Stomach (tissue), 9 donors: Measurements from ENCODE around the gene SGTA. TPM values are rescaled to one million over a fixed set of nuclear protein-coding genes. Genes with fewer than 3 reads are reported as not detected.

Experiments
- DNase-seq, 2 donors: peaks; one replicate each; pipeline versions ENCODE4 v3.0.0 to v3.0.0-alpha.2; 2013 to 2019
- H3K27ac ChIP-seq, 5 donors: fragments of 200-600 bp in 4 of 5; sonication (generic) in 4 of 5; one replicate each; pipeline ENCODE4 v1.5.1; 2013 to 2019; ENCODE audit warnings: mild to moderate bottlenecking in 1 of 5, moderate library complexity in 1 of 5
- H3K27me3 ChIP-seq, 3 donors: fragments of 200-600 bp; sonication (generic); one replicate each; pipeline ENCODE4 v1.5.1; 2017 to 2019; ENCODE audit warnings: mixed run types in 1 of 3
- H3K36me3 ChIP-seq, 4 donors: fragments of 200-600 bp; sonication (generic); 1 replicate in 3 of 4; 2 replicates in 1 of 4; pipeline ENCODE4 v1.5.1; 2016 to 2019
- H3K4me1 ChIP-seq, 4 donors: fragments of 200-600 bp; sonication (generic); one replicate each; pipeline ENCODE4 v1.5.1; 2016 to 2019
- H3K4me3 ChIP-seq, 4 donors: fragments of 200-600 bp; sonication (generic) in 3 of 4; one replicate each; pipeline ENCODE4 v1.5.1; 2016 to 2019; ENCODE audit warnings: mild to moderate bottlenecking in 1 of 4
- H3K9me3 ChIP-seq, 4 donors: fragments of 200-600 bp; sonication (generic); one replicate each; pipeline ENCODE4 v1.5.1; 2016 to 2019
- EP300 ChIP-seq: sonication (generic); formaldehyde crosslinking; IDR thresholded peaks from one replicate; pipeline ENCODE4 v1.6.1; 2017; ENCODE audit warnings: antibody characterized with exemption
- POLR2A ChIP-seq, 4 donors: fragments of 450-650 bp; IDR thresholded peaks; one replicate each; pipeline ENCODE4 v1.6.1; 2016; ENCODE audit warnings: antibody characterized with exemption in 4 of 4, control low read depth in 2 of 4, mild to moderate bottlenecking in 1 of 4, moderate library complexity in 1 of 4
- POLR2AphosphoS5 ChIP-seq, 3 donors: sonication (generic); formaldehyde crosslinking; IDR thresholded peaks; one replicate each; pipeline ENCODE4 v1.6.1; 2016; ENCODE audit warnings: antibody characterized with exemption in 3 of 3
- whole genome bisulfite sequencing, 5 donors: extraction: QIAGEN DNeasy Blood & Tissue Kit in 3 of 5; methylation state at CpG; one replicate each; pipeline versions ENCODE4 v1.1.5 to v1.1.7; 2013 to 2018; 5-methylcytosine and 5-hydroxymethylcytosine counted together
- intact Hi-C: fragments of 100-400 bp; cut with DNase I; formaldehyde crosslinking; loops from one replicate; pipeline ENCODE4 v1.15.1; 2023; ENCODE audit warnings: low total_unique reads
- polyA plus RNA-seq, 3 donors: library from polyadenylated mRNA; stranded (reverse); fragments of 200-250 nt; gene quantifications; one replicate each; pipeline ENCODE4 v1.2.3, GENCODE V29; 2013
- total RNA-seq, 5 donors: library from RNA; depleted of rRNA; stranded (reverse); fragments of >200 nt; gene quantifications; one replicate each; pipeline versions ENCODE4 v1.1.0 to v1.2.3, GENCODE V29; 2014 to 2016
- TF ChIP-seq, protein P1 (sequence below), 7 experiments: fragments of 450-650 bp in 4 of 7; fragments of 200-600 bp in 3 of 7; sonication (generic) in 3 of 7; IDR thresholded peaks; one replicate each; pipeline ENCODE4 v1.5.1; 2016 to 2019; ENCODE audit warnings: antibody characterized with exemption in 7 of 7, control low read depth in 2 of 7, mild to moderate bottlenecking in 1 of 7
- donor health status: healthy with polysubstance abuse.
- donor health status: Bipolar disorder and iron deficiency.
- donor health status: healthy.

Gene SGTA
- total and polyA plus RNA-seq, 8 donors: 18.5 to 173 (median 52.7) TPM

DNA sequence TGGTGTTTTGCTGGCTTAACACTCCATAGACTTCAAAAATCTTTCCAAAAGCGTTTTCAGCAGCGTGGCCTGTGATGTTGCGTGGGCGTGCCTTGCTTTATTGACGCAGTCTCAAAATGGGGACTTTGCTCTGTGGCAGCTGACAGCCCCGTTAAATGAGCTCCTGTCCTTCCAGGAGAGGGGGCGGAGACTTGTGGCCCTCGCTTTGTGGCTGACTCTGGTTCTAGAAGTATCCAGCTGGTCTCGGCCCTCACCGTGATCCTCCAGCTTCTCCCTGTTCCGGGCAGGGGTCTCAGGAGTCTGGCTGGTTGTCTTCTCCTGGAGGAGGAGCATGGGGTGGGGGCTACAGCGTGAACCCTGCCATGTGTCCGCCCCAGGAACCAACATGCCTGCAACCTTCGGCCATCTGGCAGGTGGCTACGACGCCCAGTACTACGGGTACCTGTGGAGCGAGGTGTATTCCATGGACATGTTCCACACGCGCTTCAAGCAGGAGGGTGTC, 28.2 kb upstream of the SGTA start:
- Histone ChIP-seq H3K36me3 (peaks cover 39 to 91% (median 80%) of the 10 kb centered on the region in 4 donors), H3K9me3 (no peaks in the 10 kb centered on the region), H3K27ac (no peak overlapping the region), H3K4me3 (no peak overlapping the region), H3K4me1 (no peaks in the 10 kb centered on the region), H3K27me3 (no peaks in the 10 kb centered on the region)
- TF ChIP-seq POLR2AphosphoS5 (IDR thresholded peaks at IDR 0.05) (no peak), POLR2A (IDR thresholded peaks at IDR 0.05) (no peak), EP300 (no peak)
- TF ChIP-seq, protein P1, sequence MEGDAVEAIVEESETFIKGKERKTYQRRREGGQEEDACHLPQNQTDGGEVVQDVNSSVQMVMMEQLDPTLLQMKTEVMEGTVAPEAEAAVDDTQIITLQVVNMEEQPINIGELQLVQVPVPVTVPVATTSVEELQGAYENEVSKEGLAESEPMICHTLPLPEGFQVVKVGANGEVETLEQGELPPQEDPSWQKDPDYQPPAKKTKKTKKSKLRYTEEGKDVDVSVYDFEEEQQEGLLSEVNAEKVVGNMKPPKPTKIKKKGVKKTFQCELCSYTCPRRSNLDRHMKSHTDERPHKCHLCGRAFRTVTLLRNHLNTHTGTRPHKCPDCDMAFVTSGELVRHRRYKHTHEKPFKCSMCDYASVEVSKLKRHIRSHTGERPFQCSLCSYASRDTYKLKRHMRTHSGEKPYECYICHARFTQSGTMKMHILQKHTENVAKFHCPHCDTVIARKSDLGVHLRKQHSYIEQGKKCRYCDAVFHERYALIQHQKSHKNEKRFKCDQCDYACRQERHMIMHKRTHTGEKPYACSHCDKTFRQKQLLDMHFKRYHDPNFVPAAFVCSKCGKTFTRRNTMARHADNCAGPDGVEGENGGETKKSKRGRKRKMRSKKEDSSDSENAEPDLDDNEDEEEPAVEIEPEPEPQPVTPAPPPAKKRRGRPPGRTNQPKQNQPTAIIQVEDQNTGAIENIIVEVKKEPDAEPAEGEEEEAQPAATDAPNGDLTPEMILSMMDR (IDR thresholded peaks at IDR 0.05): no peak
- intact Hi-C loops: no loop called here
- WGBS, 5 donors: 88 to 94% (median 94%) methylated on average over 17 to 20 of the region's 20 CpGs
- no peak for DNase-seq

DNA sequence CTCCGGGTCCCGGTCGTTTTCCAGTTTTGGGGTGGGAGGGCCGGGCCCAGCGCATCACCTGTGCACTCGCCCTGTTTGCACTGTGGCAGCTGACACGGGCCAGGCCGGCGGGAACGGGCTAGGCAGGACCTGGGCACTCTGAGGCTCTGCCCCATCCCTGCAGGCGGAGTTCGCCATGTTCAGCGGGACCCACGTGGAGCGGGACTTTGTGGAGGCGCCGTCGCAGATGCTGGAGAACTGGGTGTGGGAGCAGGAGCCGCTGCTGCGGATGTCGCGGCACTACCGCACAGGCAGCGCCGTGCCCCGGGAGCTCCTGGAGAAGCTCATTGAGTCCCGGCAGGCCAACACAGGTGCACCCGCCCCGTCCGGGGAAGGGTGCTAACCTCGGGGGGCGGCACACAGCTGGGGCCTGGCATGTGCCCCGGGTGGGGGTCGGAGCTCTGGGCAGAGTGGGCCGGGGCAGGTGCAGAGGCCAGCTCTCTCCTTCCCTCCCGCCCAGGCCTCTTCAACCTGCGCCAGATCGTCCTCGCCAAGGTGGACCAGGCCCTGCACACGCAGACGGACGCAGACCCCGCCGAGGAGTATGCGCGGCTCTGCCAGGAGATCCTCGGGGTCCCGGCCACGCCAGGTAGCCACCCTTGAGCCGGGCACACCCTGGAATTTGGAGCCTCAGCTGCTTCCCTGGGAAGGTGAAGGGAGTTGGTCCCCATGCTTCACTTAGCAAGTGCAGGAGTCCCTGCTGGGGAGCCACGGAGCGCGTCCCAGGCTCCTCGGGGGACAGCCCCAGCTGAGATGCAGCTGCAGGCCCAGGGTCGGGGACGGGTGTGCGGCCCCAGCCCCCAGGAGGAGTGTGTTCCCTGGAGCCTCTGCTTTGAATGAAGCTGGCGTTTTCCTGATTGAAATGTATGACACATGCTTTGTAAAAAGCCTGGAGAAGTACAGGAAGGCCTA, 27.3 kb upstream of the SGTA start:
- Histone ChIP-seq H3K4me3 (no peak overlapping the region), H3K27ac (no peak overlapping the region), H3K36me3 (peaks cover 39 to 99% (median 88%) of the 10 kb centered on the region in 4 donors), H3K9me3 (no peaks in the 10 kb centered on the region), H3K27me3 (no peaks in the 10 kb centered on the region), H3K4me1 (no peaks in the 10 kb centered on the region)
- 93 to 97% (median 95%) methylated on average over 35 to 58 of the region's 58 CpGs for WGBS, 5 donors
- no peak for DNase-seq
- intact Hi-C loops: no loop called here
- TF ChIP-seq EP300: no peak
- TF ChIP-seq POLR2A (IDR thresholded peaks at IDR 0.05): no peak
- TF ChIP-seq POLR2AphosphoS5 (IDR thresholded peaks at IDR 0.05): no peak
- TF ChIP-seq, protein P1 (IDR thresholded peaks at IDR 0.05): no peak

DNA sequence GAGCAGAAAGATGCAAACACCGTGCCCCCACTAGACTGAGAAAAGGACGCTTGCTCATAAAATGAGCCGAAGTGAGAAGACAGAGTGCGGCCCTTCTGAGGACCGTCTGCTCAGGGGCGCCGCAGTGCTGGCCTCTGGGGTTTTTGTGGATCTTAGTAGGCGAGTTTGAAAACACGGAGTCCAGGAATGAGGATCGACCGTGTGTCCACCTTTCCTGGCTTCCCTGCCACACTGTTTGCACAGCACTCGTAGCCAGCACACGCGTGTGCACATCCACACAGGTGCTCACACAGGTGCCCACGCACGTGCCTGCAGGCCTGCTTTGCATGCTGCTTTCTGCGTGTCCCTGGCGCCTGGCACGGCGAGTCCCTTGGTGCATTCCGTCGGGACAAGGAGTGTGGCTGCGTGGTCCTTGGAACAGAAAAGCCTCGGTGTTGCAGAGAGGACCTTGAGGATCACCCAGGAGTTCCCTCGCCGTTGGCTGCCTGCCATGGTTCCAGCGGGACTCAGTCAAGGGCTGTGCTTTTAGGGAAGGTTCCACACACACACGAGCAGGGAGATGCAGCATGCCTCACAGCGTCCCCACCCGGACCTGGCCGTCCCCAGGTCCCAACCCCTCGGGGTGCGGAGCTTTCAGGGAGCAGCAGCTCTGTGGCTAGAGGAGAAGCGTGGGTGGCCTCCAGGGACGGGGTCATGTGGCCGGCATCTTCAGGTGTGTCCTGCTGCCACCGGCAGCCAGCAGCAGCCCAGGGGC, 26.5 kb upstream of the SGTA start:
- no peak for DNase-seq
- Histone ChIP-seq H3K36me3 (peaks cover 39 to 99% (median 93%) of the 10 kb centered on the region in 4 donors), H3K4me1 (no peaks in the 10 kb centered on the region), H3K9me3 (no peaks in the 10 kb centered on the region), H3K4me3 (no peak overlapping the region), H3K27me3 (no peaks in the 10 kb centered on the region), H3K27ac (no peak overlapping the region)
- 93% methylated on average over 25 to 37 of the region's 37 CpGs for WGBS, 5 donors
- TF ChIP-seq POLR2AphosphoS5 (IDR thresholded peaks at IDR 0.05): no peak
- TF ChIP-seq, protein P1 (IDR thresholded peaks at IDR 0.05): no peak
- no peak for TF ChIP-seq POLR2A (IDR thresholded peaks at IDR 0.05)
- TF ChIP-seq EP300: no peak
- intact Hi-C loops: no loop called here

DNA sequence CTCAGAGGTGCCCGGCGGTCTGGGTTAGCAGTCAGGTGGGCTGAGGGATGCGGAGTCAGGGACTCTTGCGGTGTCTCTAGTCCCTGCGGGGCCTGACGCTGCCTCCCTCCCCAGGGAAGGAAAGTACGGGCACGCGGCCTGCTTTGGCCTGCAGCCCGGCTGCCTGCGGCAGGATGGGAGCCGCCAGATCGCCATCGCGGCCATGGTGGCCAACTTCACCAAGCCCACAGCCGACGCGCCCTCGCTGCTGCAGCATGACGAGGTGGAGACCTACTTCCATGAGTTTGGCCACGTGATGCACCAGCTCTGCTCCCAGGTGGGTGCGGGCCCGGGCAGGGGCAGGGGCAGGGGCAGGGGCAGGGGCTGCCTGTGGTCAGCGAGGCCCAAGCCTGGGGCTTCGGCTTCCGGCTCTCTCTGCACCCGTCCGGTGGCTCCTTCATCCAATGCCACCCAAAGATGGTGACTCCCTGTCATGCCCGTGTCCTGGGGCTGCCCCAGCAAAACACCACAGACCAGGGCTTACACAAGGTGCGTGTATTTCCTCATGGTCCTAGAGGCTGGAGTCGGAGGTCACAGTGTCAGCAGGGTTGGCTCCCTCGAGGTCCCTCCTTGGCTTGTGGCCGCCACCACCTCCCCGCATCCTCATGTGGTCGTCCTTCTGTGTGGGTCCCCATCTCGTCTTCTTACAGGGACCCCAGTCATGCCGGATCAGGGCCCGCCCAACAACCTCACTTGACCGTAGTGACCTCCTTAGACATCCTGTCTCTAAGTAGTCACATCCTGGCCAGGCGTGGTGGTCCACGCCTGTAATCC, 25.3 kb upstream of the SGTA start:
- intact Hi-C loops: no loop called here
- Histone ChIP-seq H3K36me3 (peaks cover 37 to 100% (median 92%) of the 10 kb centered on the region in 4 donors), H3K4me3 (no peak overlapping the region), H3K4me1 (no peaks in the 10 kb centered on the region), H3K27me3 (no peaks in the 10 kb centered on the region), H3K27ac (no peak overlapping the region), H3K9me3 (no peaks in the 10 kb centered on the region)
- no peak for DNase-seq
- 93 to 96% (median 95%) methylated on average over 21 to 41 of the region's 41 CpGs for WGBS, 5 donors
- TF ChIP-seq EP300 (no peak), POLR2AphosphoS5 (IDR thresholded peaks at IDR 0.05) (no peak), POLR2A (IDR thresholded peaks at IDR 0.05) (no peak)
- TF ChIP-seq, protein P1 (IDR thresholded peaks at IDR 0.05): no peak
